ENCODE results near the gene HAO1.

Gene HAO1

GRCh38 chr20:7926767-7927166 lies 13.5 kb downstream of the HAO1 start:
- no peak for DNase-seq (ENCODE audit: low read depth)

GRCh38 chr20:7926323-7926722 lies 13.9 kb downstream of the HAO1 start:
- DNase-seq (ENCODE audit: low read depth), result no peak

GRCh38 chr20:7924692-7925091 lies 15.6 kb downstream of the HAO1 start:
- DNase-seq (ENCODE audit: low read depth), result no peak

- no peak for DNase-seq (ENCODE audit: low read depth)
These were observed 23.6 kb downstream of the HAO1 start for GRCh38 chr20:7916648-7917047.

GRCh38 chr20:7912551-7912950 lies 27.7 kb downstream of the HAO1 start:
- no peak for DNase-seq (ENCODE audit: low read depth)

- no peak for DNase-seq (ENCODE audit: low read depth)
These were observed 28.5 kb downstream of the HAO1 start for GRCh38 chr20:7911586-7912330.

- no peak for DNase-seq (ENCODE audit: low read depth)
These were observed 31.4 kb downstream of the HAO1 start for GRCh38 chr20:7908905-7909304.

- no peak for DNase-seq (ENCODE audit: low read depth)
These were observed 36.8 kb downstream of the HAO1 start for GRCh38 chr20:7903429-7903828.

GRCh38 chr20:7902879-7903278 lies 37.4 kb downstream of the HAO1 start:
- DNase-seq (ENCODE audit: low read depth), result no peak

GRCh38 chr20:7897781-7898364 lies 42.4 kb downstream of the HAO1 start:
- no peak for DNase-seq (ENCODE audit: low read depth)

- no peak for DNase-seq (ENCODE audit: low read depth)
These were observed 47.1 kb downstream of the HAO1 start for GRCh38 chr20:7893014-7893730.

- no peak for DNase-seq (ENCODE audit: low read depth)
These were observed 48.6 kb downstream of the HAO1 start for GRCh38 chr20:7891705-7892104.

GRCh38 chr20:7889736-7890135 lies 50.5 kb downstream of the HAO1 start:
- DNase-seq (ENCODE audit: low read depth), result no peak

GRCh38 chr20:7883741-7884140 lies 56.5 kb downstream of the HAO1 start:
- DNase-seq (ENCODE audit: low read depth), result no peak

GRCh38 chr20:7883309-7883708 lies 56.9 kb downstream of the HAO1 start:
- no peak for DNase-seq (ENCODE audit: low read depth)

GRCh38 chr20:7882076-7882475 lies 58.2 kb downstream of the HAO1 start:
- no peak for DNase-seq (ENCODE audit: low read depth)

- no peak for DNase-seq (ENCODE audit: low read depth)
These were observed 58.7 kb downstream of the HAO1 start for GRCh38 chr20:7881551-7881950.

GRCh38 chr20:7879883-7880282 lies 60.4 kb downstream of the HAO1 start:
- no peak for DNase-seq (ENCODE audit: low read depth)

- no peak for DNase-seq (ENCODE audit: low read depth)
These were observed 72.2 kb downstream of the HAO1 start for GRCh38 chr20:7868108-7868507.

GRCh38 chr20:7866285-7866684 lies 74.0 kb downstream of the HAO1 start:
- DNase-seq (ENCODE audit: low read depth), result no peak

GRCh38 chr20:7859356-7859802 lies 80.9 kb downstream of the HAO1 start:
- no peak for DNase-seq (ENCODE audit: low read depth)

GRCh38 chr20:7858734-7859250 lies 81.5 kb downstream of the HAO1 start:
- DNase-seq (ENCODE audit: low read depth), result no peak

GRCh38 chr20:7856756-7857155 lies 83.5 kb downstream of the HAO1 start:
- DNase-seq (ENCODE audit: low read depth), result no peak

Measured in activated T-helper 9 cell treated with anti-CD3 and anti-CD28 coated beads, Interleukin-2, amount 50 U/mL, for 16 hours (primary cell).